ENCODE measurements around the gene MTIF2.
"Not testable (repeated sequence)": the region's sequence is repeated elsewhere in the genome, so short reads cannot be mapped to it uniquely, and the experiment has no call there.

MTIF2 gene, protein sequence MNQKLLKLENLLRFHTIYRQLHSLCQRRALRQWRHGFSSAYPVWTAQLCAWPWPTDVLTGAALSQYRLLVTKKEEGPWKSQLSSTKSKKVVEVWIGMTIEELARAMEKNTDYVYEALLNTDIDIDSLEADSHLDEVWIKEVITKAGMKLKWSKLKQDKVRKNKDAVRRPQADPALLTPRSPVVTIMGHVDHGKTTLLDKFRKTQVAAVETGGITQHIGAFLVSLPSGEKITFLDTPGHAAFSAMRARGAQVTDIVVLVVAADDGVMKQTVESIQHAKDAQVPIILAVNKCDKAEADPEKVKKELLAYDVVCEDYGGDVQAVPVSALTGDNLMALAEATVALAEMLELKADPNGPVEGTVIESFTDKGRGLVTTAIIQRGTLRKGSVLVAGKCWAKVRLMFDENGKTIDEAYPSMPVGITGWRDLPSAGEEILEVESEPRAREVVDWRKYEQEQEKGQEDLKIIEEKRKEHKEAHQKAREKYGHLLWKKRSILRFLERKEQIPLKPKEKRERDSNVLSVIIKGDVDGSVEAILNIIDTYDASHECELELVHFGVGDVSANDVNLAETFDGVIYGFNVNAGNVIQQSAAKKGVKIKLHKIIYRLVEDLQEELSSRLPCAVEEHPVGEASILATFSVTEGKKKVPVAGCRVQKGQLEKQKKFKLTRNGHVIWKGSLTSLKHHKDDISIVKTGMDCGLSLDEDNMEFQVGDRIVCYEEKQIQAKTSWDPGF

DNA sequence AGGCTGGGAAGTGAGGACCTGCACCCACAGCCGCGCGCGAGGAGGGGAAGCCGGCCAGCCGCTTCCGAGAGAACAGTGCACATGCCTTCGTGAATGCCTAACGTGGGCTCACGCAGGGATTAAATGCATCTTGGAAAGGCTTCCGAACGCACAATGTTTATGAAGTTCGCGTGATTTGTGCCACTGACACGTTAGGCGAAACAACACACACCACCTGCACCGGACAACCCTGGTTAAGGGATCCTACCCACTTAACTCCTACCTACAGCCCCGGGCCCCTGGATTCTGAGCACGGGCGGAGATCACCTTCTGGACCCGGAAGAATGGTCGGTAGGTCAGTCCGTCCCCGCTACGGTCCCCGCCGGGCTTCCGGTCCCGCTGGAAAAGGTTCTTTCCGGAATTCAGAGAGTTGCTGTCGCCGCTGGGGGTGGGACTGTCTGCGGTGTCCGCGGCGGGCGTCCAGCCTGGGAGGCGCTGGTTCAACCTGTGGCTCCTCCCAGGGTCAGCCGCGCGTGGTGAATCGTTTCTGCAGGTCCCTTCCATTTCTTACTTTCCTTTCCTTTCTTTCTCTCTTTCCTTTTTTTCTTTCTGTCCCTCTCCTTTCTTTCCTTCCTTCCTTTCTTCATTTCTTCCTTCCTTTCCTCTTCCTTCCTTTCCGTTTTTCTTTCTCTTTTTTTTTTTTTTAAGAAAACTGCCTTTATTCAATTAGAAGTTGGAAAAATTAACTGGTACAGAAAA, at the start of gene MTIF2:
MTIF2 (minus strand) TSS at position 325 of the 738 bp plus-strand sequence. CDS start 5,373 bp downstream, outside the sequence.
- DNase-seq, result peak; percentile 89

DNA sequence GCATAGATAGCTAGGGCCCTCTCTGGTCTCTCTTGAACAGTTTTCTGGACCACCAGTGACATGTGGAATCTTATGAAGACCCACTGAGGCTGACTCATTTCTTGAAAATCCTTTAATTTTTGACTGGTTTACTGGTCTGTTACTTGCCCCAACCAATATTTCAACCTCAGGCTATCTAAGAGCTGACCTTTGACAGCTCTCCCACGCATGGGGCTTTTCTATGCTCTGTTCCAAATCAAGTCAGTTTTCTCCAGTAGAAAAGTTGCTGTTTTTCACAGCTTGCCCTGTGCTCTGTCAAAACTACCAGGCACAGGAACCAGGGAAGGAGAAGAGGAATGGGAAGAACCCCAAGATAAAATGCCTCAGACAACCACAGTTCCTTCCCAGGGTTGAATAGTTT, 46.0 kb upstream of the MTIF2 start:
- no peak for DNase-seq

DNA sequence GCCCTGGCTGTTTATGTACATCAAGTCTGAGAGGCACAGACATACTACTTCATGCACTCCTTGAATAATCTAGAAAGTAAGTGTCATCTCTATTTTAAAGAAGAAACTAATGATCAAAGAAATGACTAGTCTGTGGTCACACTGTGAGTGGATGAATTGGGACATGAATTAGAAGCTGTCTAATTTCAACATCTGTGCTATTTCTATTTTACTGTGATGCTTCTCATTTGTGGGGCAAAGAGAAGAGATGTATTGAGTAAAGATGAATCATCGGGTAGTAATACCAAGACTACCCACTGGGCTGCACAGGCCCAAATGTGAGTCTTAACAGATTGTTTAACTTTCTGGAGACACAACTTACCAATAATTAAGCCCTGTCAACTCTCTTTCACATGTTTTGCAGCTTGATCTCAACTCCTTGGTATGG, 42.4 kb upstream of the MTIF2 start:
- no peak for DNase-seq

DNA sequence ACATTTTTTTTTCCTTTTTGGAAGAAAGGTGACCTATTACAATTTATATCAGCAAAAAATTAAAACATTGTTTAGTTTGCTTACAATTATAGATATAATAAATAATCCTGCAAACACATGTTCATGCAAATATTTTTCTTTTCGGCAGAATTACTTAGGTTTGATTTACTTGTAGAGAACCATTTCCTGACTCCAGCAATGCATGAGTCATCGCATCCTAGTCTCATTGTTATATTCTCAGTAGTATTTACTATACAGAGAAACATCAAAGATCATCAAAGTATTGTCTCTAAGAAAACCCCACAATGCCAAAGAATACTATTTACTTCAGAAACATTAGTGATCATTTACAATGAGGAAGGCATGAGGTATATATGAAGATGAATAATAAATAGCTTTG, 40.4 kb upstream of the MTIF2 start:
- no peak for DNase-seq

DNA sequence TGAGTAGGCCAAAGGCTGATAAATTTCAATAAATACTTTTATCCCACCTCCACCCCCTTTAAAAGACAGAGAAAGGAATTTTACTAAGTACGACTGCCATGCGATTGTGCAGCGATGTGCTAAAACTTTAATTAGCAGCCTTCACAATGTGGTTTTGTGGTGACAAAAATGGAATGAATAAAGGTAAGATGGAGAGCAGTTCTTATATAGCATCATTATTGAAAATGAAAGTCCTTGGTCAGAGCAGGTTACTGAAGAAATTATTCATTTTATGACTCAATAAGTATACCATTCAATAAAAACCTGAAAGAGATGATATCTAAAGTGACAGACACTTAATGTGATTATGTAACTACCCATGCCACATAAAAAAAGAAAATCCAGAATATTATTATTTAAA, 33.2 kb upstream of the MTIF2 start:
- no peak for DNase-seq

DNA sequence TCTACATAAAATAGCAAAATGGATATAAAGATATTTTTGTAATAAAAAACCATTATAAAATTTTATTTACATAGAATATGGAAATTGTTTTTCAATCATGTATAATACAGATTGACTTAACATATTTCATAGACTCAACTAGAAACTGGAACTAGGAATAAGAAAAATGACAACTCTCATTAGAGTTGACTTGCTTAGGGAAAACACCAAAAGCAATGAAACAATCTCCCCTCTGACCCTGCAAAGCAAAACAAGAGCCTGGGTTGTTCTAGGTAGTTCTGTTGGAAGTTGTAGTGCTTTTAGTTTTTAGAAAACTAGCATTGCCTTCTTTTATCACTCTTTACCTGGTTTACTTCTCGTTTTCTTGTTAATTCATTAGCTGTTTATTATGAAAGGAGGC, 32.2 kb upstream of the MTIF2 start:
- DNase-seq, result no peak

DNA sequence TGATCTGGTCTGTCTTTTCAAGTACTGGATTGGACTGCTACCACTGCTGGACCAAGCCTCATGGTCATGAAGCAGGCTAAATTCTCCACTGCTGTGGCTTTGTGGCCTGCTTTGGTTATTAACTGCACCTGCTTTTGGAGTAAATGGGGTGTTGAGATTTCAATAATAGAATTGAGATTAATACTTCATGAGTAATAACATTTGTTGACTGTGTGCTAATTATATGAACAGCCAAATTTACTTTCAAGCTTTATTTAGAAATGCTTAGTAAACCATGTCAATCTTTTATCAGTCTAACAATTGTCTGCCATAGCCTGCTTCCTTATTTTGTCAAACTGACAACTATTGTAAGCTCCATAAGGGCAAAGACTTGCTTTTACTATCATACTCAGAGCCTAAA, 27.4 kb upstream of the MTIF2 start:
- no peak for DNase-seq

DNA sequence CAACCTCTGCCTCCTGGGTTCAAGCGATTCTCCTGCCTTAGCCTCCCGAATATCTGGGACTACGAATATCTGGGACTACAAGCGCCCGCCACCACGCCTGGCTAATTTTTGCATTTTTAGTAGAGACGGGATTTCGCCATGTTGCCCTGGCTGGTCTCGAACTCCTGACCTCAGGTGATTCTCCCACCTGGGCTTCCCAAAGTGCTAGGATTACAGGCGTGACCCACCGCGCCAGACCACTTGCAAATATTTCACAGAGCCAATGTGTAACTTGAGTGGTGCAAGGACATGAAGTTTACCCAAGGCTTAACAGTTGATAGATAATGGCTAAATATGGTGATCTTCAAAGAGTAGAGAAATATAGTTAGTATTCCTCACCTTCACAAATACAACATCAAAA, 14.1 kb upstream of the MTIF2 start:
- no peak for DNase-seq

DNA sequence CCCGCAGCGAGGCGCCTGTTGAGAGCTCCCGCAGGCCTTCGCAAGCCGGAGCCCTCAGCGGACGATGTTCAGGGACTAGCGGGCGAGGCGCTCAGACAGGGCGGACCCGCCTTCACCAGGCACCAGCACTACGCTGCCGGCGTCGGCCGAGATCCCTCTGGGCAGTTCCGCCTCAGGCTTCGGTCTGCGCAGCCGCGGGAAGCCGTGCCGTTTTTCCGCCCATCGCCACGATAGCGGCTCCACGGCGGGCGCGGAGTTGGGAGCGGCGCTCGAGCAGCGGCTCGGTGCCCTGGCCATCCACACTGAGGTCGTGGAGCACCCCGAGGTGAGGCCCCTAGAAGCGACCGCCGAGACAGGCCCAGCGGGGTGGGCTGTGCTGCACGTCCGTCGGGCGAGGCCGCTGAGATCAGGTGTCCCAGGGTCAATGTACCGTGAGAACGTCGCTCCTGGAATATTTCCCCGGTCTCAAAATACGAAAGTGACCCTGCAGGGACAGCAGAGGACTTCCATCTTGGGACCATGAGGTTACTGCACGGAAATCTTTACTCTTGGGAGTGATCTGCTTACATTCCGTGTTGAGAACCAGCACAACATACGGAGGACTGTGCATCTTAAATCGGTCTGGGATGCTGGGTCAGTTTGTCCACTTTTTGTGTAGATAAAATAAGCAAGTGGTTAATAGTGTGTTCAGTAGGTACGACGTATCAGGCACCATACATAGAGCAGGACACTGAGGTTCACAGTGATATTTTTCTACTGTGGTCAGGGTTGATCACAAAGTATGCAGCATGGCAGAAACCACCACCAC, 13.3 kb upstream of the MTIF2 start:
- peak; percentile 84 for DNase-seq

DNA sequence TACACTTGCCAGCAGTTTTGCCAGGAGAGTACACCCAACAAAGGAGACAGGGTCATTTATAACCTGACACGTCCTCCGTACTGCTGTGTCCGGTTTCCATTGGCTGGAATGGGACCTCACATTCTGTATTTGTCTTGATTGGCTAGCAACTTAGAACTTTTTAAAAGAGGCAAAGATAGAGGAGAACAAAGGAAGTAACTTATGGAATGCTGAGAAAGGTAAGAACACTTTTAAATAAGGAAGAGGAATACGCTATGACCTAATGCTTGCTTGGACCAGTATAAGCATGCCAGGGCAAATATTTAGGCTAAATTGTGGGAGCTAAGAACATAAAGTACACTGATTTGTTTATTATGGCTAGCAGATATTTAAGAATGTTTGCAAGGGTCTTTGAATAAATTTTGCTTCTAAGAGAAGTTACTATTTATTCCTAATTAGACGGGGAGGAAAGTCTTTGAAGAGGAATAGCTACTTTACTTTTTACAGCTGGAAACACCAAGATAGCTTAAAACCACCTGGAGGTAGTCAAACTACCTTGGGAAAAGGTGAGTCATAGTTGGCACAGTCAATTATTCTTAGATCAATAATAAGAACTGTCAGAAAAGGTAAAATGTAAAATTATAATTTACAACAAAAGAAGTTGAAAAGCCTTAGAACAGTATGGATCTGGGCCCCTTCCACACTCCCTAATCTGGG, 12.0 kb upstream of the MTIF2 start:
- not testable (repeated sequence) for DNase-seq

DNA sequence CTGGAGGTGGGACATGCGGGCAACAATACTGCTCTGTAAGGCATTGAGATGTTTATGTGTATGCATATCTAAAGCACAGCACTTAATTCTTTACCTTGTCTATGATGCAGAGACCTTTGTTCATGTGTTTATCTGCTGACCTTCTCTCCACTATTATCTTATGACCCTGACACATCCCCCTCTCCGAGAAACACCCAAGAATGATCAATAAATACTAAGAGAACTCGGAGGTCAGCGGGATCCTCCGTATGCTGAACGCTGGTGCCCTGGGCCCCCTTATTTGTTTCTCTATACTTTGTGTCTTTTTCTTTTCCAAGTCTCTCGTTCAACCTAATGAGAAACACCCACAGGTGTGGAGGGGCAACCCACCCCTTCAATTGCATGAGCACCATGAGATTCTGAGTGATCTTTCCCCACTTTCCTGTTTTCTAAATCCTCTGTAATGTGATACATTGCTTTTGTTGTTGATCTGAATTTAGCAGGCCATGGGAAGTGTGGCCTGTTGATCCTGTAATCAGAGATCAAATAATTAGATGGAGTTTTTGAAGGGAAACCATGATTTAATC, 10.9 kb upstream of the MTIF2 start:
- not testable (repeated sequence) for DNase-seq

DNA sequence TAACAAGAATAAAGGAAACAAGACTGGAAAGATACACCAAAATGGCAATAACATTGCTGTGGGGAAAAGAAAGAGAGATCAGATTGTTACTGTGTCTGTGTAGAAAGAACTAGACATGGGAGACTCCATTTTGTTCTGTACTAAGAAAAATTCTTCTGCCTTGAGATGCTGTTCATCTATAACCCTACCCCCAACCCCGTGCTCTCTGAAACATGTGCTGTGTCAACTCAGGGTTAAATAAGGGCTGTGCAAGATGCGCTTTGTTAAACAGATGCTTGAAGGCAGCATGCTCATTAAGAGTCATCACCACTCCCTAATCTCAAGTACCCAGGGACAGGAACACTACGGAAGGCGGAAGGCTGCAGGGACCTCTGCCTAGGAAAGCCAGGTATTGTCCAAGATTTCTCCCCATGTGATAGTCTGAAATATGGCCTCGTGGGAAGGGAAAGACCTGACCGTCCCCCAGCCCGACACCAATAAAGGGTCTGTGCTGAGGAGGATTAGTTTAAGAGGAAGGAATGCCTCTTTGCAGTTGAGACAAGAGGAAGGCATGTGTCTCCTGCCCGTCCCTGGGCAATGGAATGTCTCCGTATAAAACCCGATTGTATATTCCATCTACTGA, 10.3 kb upstream of the MTIF2 start:
- not testable (repeated sequence) for DNase-seq

DNA sequence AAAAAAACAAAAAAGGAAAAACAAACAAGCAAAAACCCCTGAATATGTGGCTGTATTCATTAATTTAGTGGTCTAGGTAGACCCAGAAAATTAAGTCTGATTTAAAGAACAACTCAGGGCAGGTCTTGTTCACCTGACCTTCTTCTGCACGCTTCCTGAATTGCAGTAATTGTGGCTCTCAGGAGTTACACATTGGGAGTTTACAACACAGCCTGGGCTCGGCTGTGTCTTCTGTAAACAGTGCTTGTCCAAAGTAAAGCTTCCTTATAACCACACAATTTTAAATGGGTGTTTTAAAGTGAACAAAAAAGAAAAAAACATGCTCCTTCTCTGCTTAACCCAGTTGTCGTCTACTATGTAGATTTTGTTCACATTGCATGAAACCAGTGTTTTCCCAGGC, 8.3 kb upstream of the MTIF2 start:
- DNase-seq, result no peak

DNA sequence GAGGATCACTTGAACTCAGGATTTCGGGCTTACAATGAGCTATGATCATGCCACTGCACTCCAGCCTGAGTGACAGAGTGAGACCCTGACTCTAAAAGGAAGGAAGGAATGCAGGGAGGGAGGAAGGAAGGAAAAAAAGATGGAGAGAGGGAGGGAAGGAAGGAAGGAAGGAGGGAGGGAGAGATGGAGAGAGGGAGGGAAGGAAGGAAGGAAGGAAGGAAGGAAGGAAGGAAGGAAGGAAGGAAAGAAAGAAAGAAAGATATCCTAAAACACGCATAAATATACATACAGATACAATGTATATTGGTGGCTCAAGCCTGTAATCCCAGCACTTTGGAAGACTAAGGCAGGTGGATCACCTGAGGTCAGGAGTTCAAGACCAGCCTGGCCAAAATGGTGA, 5.3 kb upstream of the MTIF2 start:
- DNase-seq, result not testable (repeated sequence)

DNA sequence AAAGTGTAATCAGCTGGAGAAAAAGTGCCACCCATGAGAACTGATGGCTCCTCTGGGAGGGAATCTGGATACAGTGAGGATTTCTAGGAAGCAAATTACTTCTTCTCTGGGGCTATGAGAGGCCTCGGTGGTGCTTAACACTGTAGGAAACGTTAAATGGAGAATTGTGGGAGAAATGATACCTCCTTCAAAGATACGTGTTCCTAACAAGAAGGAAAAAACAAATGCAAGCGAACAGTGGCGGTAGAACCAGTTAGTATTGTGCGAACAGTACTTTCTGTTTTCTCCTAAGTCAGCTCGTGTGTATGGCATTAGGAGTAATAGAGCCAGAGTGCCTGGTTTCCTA, 587 bp upstream of the MTIF2 start:
- no peak for DNase-seq

DNA sequence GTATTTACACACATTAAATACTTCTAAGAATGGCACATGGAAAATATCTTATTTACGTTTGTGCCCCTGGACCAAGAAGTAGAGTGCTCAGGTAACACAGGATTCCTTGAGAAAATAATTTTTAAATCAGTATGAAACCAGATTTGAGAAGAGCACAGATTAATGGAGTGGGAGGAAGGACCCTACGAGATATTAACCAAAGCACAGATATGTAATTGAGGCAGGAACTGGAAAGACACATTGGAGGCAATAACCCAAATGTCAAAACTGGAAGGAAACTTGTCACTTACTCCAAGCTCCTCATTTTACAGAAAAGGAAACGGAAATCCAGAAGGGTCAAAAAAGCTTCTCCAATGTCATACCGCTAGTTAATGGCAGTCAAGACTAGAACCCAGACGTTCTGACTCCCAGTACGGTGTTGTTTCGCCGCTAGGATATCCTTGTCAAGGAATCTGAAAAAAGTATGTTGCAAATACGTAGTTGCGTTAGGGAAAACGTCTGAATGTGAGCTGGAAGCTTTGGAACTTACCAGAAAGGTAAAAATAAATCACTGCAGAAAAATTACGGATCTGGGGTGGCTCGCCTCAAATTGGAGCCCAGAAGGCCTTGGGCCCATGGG, 634 bp downstream of the MTIF2 start:
- DNase-seq, result no peak

DNA sequence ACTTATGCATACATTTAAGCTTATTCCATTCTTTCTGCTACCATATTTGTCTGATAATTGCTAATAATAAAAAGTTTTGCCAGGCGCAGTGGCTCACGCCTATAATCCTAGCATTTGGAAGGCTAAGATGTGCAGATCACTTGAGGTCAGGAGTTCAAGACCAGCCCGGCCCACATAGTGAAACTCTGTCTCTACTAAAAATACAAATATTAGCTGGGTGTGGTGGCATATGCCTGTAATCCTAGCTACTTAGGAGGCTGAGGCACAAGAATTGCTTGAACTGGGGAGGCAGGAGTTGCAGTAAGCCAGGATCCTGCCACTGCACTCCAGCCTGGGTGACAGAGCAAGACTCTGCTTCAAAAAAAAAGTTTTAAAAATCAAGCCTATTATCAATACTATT, 9.4 kb downstream of the MTIF2 start:
- DNase-seq, result not testable (repeated sequence)

DNA sequence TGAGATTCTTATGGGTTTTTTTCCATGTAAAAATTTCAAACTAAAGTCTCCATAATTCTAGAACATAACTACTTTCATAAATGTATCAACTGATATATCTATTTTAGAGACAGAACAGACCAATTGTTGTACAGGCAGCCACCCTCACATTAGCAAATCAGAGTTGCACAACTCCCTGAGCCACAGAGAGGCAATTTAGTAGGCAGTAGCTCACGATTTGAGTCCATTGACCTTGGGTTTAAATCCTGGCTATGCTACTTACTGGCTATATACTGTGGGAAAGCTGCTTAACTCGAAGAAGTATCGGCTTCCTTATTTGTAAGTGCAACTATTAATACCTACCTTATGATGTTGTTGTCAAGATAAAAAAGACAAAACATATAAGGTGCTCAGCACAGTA, 16.2 kb downstream of the MTIF2 start:
- no peak for DNase-seq

DNA sequence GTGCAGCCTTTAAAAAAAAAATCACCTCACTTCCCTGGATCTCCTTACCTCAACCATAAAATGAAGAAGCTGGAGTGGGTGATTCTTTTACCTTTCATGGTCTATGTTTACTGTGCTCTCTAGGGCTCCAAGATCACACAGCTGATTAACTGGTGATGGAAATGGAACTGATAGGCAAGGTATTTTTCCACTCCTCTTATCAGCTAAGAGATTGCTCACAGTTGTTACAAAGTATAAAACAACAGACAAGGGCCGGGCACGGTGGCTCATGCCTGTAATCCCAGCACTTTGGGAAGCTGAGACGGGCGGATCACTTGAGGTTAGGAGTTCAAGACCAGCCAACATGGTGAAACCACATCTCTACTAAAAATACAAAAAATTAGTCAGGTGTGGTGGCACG, 22.0 kb downstream of the MTIF2 start:
- no peak for DNase-seq

DNA sequence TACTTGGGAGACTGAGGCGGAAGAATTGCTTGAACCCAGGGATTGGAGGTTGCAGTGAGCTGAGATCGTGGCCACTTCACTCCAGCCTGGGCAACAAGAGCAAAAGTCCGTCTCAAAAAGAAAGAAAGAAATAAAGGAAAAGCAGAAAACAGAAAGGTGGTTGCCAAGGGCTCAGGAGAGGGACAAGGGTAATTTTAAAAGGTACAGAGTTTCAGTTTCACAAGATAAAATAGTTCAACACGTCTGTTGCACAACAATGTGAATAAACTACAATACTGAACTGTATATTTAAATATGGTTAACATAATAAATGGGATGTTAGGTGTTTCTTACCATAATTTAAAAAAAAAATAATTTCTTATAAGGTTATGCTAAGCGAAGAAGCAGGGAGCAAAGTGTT, 23.6 kb downstream of the MTIF2 start:
- DNase-seq, result no peak

DNA sequence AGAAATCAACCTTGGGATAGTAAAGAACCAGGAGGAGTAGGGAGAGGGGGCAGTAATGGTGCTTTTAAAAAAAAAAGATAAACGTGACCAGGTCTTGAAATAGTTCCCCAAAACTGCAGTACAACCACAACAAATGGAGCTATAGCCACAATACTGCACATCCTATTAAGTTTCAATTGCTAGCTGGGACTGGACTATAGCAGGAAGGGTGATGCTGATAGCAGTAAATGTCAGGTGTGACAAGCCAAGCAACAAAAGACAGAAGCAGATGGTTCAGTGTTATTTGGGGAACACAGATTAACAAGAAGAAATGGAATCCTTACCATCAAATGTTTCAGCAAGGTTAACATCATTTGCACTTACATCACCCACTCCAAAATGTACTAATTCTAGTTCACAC, 26.4 kb downstream of the MTIF2 start:
- DNase-seq, result no peak

All from activated gamma-delta T cell treated with Interleukin-2 at 50 U/mL for 16 hours (primary cell).